ENCODE results near the gene LRRC56.

Gene LRRC56

GRCh38 chr11:521177-521688 is 16.1 kb upstream of the LRRC56 start:
- DNase-seq (ENCODE audit: low spot score) = no peak
- in situ Hi-C loops (cut with MboI; ENCODE audit: low pct_unique_long_range_greater_than_20kb, low sequenced_read_pairs, unreplicated experiment) = no loop called here
- TF ChIP-seq, protein P1, sequence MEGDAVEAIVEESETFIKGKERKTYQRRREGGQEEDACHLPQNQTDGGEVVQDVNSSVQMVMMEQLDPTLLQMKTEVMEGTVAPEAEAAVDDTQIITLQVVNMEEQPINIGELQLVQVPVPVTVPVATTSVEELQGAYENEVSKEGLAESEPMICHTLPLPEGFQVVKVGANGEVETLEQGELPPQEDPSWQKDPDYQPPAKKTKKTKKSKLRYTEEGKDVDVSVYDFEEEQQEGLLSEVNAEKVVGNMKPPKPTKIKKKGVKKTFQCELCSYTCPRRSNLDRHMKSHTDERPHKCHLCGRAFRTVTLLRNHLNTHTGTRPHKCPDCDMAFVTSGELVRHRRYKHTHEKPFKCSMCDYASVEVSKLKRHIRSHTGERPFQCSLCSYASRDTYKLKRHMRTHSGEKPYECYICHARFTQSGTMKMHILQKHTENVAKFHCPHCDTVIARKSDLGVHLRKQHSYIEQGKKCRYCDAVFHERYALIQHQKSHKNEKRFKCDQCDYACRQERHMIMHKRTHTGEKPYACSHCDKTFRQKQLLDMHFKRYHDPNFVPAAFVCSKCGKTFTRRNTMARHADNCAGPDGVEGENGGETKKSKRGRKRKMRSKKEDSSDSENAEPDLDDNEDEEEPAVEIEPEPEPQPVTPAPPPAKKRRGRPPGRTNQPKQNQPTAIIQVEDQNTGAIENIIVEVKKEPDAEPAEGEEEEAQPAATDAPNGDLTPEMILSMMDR (IDR thresholded peaks at IDR 0.05; ENCODE audit: extremely low read depth, insufficient read depth, missing control alignments) = no peak

DNA sequence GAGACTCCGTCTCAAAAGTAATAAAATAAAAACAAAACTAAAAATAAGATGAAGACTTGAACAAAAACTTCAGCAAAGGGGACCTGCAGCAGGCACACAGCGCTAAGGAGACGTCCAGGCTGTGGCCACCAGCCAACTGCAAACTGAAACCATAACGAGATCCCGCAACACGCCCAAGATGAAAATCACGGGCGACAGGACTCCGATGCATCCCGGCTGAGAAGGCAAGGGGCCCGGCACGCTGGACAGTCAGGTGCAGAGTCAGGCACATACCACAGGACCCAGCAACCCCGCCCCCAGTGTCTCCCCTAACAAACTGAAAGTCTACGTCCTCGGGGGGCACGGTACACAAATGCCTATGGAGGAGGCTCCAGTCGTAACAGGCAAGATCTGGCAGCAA is 11.1 kb upstream of the LRRC56 start:
- in situ Hi-C loops (cut with MboI; ENCODE audit: low pct_unique_long_range_greater_than_20kb, low sequenced_read_pairs, unreplicated experiment) = no loop called here
- TF ChIP-seq, protein P1 (IDR thresholded peaks at IDR 0.05; ENCODE audit: extremely low read depth, insufficient read depth, missing control alignments) = no peak
- no peak for DNase-seq (ENCODE audit: low spot score)

GRCh38 chr11:528166-528814 is 9.0 kb upstream of the LRRC56 start:
- in situ Hi-C loops (cut with MboI; ENCODE audit: low pct_unique_long_range_greater_than_20kb, low sequenced_read_pairs, unreplicated experiment) = no loop called here
- no peak for DNase-seq (ENCODE audit: low spot score)
- TF ChIP-seq, protein P1 (IDR thresholded peaks at IDR 0.05; ENCODE audit: extremely low read depth, insufficient read depth, missing control alignments) = no peak

DNA sequence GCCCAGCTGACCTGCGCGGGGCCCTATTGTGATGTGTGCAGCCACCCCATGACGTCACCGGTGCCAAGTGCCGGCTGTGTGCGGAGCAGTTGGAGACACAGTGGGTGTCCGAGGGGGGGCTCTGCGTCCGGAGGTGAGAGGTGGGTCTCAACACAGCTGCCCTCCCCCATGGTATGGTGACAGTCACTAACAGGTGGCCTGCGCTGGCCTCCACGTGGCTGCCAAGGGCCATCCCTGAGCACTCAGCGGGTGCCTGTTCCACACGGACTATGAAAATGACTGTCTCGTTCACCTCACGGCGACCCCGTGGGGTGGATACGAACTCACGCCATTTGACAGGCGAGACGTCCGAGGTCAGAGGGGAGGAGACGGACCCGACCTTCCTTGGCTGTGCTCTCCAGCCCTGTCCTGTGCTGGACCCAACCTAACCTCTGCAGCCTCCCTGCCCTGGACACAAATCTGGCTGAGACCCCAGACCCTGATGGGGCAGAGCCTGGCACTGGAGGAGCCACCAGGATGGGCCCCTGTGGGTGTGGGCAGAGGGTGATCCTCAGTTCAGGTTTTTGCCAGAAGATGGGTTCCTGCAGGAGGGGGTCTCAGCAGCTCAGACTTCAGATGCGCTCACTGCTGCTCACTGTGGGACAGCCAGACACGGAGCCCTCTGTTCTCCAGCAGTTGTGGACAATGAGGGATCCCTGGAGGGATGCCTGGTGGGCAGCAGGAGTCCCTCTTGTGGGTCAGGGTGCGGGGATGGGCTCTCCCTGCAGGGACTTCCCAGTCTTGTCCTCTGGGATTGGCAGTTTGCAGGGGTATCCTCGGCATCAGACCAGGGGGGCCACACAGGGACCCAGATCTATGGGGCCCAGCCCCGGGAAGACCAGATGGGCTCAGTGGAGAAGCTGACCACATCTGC is 8.3 kb upstream of the LRRC56 start:
- in situ Hi-C loops (cut with MboI; ENCODE audit: low pct_unique_long_range_greater_than_20kb, low sequenced_read_pairs, unreplicated experiment) = no loop called here
- TF ChIP-seq, protein P1 (IDR thresholded peaks at IDR 0.05; ENCODE audit: extremely low read depth, insufficient read depth, missing control alignments) = no peak
- no peak for DNase-seq (ENCODE audit: low spot score)

- TF ChIP-seq, protein P1 (IDR thresholded peaks at IDR 0.05; ENCODE audit: extremely low read depth, insufficient read depth, missing control alignments) = no peak
These were observed 7.5 kb upstream of the LRRC56 start for GRCh38 chr11:529728-530411.

More at GRCh38 chr11:529728-530411, 7.5 kb upstream of the LRRC56 start:
- DNase-seq (ENCODE audit: low spot score) = no peak
- in situ Hi-C loops (cut with MboI; ENCODE audit: low pct_unique_long_range_greater_than_20kb, low sequenced_read_pairs, unreplicated experiment) = no loop called here
